GM23338 (cell line): Measurements from ENCODE around the gene ENTPD6. TPM values are rescaled to one million over a fixed set of nuclear protein-coding genes. Genes with fewer than 3 reads are reported as not detected.

Source experiments
- ATAC-seq: fragments of 200-7000 bp; cut with Tn5 transposase; 3 replicates; pipeline ENCODE4 v1.9.1; 2020
- DNase-seq: peaks from one replicate; pipeline ENCODE4 v3.0.0-alpha.2; 2015; ENCODE audit warnings: low spot score
- H2AFZ ChIP-seq: fragments of 200-600 bp; sonication (generic); 2 replicates; pipeline ENCODE4 v1.8.0; 2016; ENCODE audit warnings: antibody characterized with exemption, mild to moderate bottlenecking, moderate library complexity
- H3F3A ChIP-seq: fragments of 200-600 bp; sonication (generic); replicated peaks from 2 replicates; pipeline ENCODE4 v1.8.0; 2017; ENCODE audit warnings: antibody characterized with exemption, mixed run types, low read depth
- H3K27ac ChIP-seq: fragments of 200-600 bp; sonication (generic); 2 replicates; pipeline ENCODE4 v1.6.1; 2016; ENCODE audit warnings: low read depth
- H3K27me3 ChIP-seq: fragments of 200-600 bp; sonication (generic); 2 replicates; pipeline ENCODE4 v1.8.0; 2016; ENCODE audit warnings: mild to moderate bottlenecking, mixed run types, moderate library complexity; ENCODE audit not compliant: insufficient read depth
- H3K36me3 ChIP-seq: fragments of 200-600 bp; sonication (generic); 2 replicates; pipeline ENCODE4 v1.8.0; 2016; ENCODE audit warnings: mild to moderate bottlenecking; ENCODE audit not compliant: insufficient read depth
- H3K4me1 ChIP-seq: fragments of 200-600 bp; sonication (generic); 2 replicates; pipeline ENCODE4 v1.8.0; 2016; ENCODE audit warnings: mild to moderate bottlenecking, moderate library complexity; ENCODE audit not compliant: insufficient read depth
- H3K4me2 ChIP-seq: fragments of 200-600 bp; sonication (generic); 2 replicates; pipeline ENCODE4 v1.7.1; 2017; ENCODE audit warnings: mixed run types
- H3K4me3 ChIP-seq: fragments of 200-600 bp; sonication (generic); 2 replicates; pipeline ENCODE4 v1.6.1; 2016; ENCODE audit warnings: mixed run types
- H3K79me2 ChIP-seq: fragments of 200-600 bp; sonication (generic); replicated peaks from 2 replicates; pipeline ENCODE4 v1.8.0; 2017; ENCODE audit warnings: mild to moderate bottlenecking; ENCODE audit not compliant: insufficient read depth
- H3K9me2 ChIP-seq: fragments of 200-600 bp; sonication (generic); 2 replicates; pipeline ENCODE4 v1.8.0; 2017; ENCODE audit not compliant: insufficient read depth
- H4K20me1 ChIP-seq: fragments of 200-600 bp; sonication (generic); replicated peaks from 2 replicates; pipeline ENCODE4 v1.8.0; 2017; ENCODE audit warnings: mild to moderate bottlenecking; ENCODE audit not compliant: insufficient read depth
- H3K27ac Mint-ChIP-seq: 2 replicates; pipeline ENCODE4 v1.8.0; 2020; ENCODE audit warnings: inconsistent platforms, mild to moderate bottlenecking, moderate library complexity, mixed read lengths
- H3K27me3 Mint-ChIP-seq: 3 replicates; pipeline ENCODE4 v1.8.0; 2022; ENCODE audit warnings: low read depth, mild to moderate bottlenecking, moderate library complexity, mixed read lengths, inconsistent platforms; ENCODE audit not compliant: insufficient read depth, poor library complexity
- H3K36me3 Mint-ChIP-seq: 3 replicates; pipeline ENCODE4 v1.8.0; 2021; ENCODE audit warnings: low read depth, mild to moderate bottlenecking, inconsistent platforms, moderate library complexity, mixed read lengths
- H3K4me1 Mint-ChIP-seq: 3 replicates; pipeline ENCODE4 v1.8.0; 2020; ENCODE audit warnings: mild to moderate bottlenecking, inconsistent platforms, mixed read lengths
- H3K4me3 Mint-ChIP-seq: 3 replicates; pipeline ENCODE4 v1.8.0; 2021; ENCODE audit warnings: moderate library complexity, mild to moderate bottlenecking, inconsistent platforms, mixed read lengths
- H3K9me3 Mint-ChIP-seq: 3 replicates; pipeline ENCODE4 v1.8.0; 2020; ENCODE audit warnings: moderate library complexity, mild to moderate bottlenecking, inconsistent platforms, mixed read lengths
- CREB1 ChIP-seq: fragments of 250-450 bp; sonication (Bioruptor Pico); IDR thresholded peaks from 2 replicates; pipeline ENCODE4 v1.5.0; 2020; ENCODE audit warnings: low read depth, mild to moderate bottlenecking, moderate library complexity
- EZH2 ChIP-seq: fragments of 200-600 bp; sonication (generic); IDR thresholded peaks from one replicate; pipeline ENCODE4 v1.8.0; 2017; ENCODE audit warnings: antibody characterized with exemption, mild to moderate bottlenecking, low read depth; ENCODE audit not compliant: unreplicated experiment
- EZH2phosphoT487 ChIP-seq: fragments of 200-600 bp; sonication (generic); IDR thresholded peaks from one replicate; pipeline ENCODE4 v1.8.1; 2018; ENCODE audit warnings: antibody characterized with exemption; ENCODE audit not compliant: unreplicated experiment
- NANOG ChIP-seq: IDR thresholded peaks from 2 replicates; pipeline ENCODE4 v1.6.1; 2016; ENCODE audit warnings: antibody characterized with exemption, borderline replicate concordance
- STAT1 ChIP-seq: IDR thresholded peaks from one replicate; pipeline ENCODE4 v1.6.1; 2016; ENCODE audit warnings: antibody characterized with exemption; ENCODE audit not compliant: unreplicated experiment
- ZNF331 ChIP-seq: fragments of 250-450 bp; sonication (Bioruptor Pico); IDR thresholded peaks from 2 replicates; pipeline ENCODE4 v1.5.0; 2020; ENCODE audit warnings: low read depth, mild to moderate bottlenecking, moderate library complexity
- polyA plus RNA-seq: library from polyadenylated mRNA; unstranded; fragments of >200 nt; fragmentation: Nextera tagmentation; extraction: Ambion mirVana; gene quantifications from 2 replicates; pipeline ENCODE4 v1.2.1, GENCODE V29; 2016
- total RNA-seq: library from RNA; depleted of rRNA; stranded (reverse); fragments of >200 nt; shearing (Covaris generic); gene quantifications from 2 replicates; pipeline ENCODE4 v1.2.3, GENCODE V29; 2014
- TF ChIP-seq, protein P1 (sequence below): IDR thresholded peaks from one replicate; pipeline ENCODE4 v1.6.1; 2018; ENCODE audit warnings: antibody characterized with exemption; ENCODE audit not compliant: unreplicated experiment
- TF ChIP-seq, protein P2 (sequence below), 2 experiments: fragments of 200-600 bp in 1 of 2; sonication (generic) in 1 of 2; conservative IDR thresholded peaks; 2 replicates each; pipeline versions ENCODE4 v1.5.1 to v1.6.1; 2016 to 2017; ENCODE audit warnings: antibody characterized with exemption in 2 of 2, low read depth in 2 of 2, mild to moderate bottlenecking in 2 of 2, moderate library complexity in 1 of 2
- TF ChIP-seq, protein P3 (sequence below): fragments of 250-450 bp; sonication (Bioruptor Pico); IDR thresholded peaks from 2 replicates; pipeline ENCODE4 v1.5.0; 2020; ENCODE audit warnings: mild to moderate bottlenecking, moderate library complexity

The ENTPD6 gene
- total and polyA plus RNA-seq, 2 experiments from 2014 or later: 19.3 to 45.9 TPM

DNA sequence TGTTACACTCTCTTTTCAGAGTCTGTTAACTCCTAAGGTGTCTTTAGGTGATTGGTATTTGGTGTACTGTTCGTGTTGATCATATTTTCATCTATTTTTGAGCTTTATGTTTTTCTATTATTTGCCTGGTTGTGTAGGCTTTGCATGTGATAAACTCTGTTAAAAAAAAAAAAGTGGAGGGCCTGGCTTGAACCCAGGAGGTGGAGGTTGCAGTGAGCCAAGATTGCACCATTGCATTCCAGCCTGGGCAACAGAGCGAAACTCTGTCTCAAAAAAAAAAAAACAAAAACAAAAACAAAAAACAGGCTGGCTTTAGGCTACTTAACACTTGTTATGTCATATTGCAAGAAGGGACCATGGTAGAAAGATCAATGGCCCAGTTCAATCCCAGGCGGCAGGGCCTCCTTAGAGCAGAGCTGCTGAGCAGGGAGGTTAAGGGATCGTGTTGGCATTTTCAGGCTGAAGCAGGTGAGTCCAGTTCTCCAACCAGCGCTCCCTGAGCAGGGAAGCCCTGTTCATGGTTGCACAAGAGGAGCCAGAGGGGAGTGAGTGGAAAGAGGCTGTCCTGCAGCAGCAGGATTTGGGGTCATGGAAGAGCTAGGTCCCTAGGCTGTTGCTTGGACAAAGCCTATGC, 60.8 kb downstream of the ENTPD6 start (continued):
- TF ChIP-seq NANOG (no peak), EZH2phosphoT487 (no peak), STAT1 (no peak), ZNF331 (CRISPR knock-in tag) (no peak), EZH2 (no peak)
- TF ChIP-seq, protein P1, sequence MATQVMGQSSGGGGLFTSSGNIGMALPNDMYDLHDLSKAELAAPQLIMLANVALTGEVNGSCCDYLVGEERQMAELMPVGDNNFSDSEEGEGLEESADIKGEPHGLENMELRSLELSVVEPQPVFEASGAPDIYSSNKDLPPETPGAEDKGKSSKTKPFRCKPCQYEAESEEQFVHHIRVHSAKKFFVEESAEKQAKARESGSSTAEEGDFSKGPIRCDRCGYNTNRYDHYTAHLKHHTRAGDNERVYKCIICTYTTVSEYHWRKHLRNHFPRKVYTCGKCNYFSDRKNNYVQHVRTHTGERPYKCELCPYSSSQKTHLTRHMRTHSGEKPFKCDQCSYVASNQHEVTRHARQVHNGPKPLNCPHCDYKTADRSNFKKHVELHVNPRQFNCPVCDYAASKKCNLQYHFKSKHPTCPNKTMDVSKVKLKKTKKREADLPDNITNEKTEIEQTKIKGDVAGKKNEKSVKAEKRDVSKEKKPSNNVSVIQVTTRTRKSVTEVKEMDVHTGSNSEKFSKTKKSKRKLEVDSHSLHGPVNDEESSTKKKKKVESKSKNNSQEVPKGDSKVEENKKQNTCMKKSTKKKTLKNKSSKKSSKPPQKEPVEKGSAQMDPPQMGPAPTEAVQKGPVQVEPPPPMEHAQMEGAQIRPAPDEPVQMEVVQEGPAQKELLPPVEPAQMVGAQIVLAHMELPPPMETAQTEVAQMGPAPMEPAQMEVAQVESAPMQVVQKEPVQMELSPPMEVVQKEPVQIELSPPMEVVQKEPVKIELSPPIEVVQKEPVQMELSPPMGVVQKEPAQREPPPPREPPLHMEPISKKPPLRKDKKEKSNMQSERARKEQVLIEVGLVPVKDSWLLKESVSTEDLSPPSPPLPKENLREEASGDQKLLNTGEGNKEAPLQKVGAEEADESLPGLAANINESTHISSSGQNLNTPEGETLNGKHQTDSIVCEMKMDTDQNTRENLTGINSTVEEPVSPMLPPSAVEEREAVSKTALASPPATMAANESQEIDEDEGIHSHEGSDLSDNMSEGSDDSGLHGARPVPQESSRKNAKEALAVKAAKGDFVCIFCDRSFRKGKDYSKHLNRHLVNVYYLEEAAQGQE: no peak
- TF ChIP-seq, protein P2, sequence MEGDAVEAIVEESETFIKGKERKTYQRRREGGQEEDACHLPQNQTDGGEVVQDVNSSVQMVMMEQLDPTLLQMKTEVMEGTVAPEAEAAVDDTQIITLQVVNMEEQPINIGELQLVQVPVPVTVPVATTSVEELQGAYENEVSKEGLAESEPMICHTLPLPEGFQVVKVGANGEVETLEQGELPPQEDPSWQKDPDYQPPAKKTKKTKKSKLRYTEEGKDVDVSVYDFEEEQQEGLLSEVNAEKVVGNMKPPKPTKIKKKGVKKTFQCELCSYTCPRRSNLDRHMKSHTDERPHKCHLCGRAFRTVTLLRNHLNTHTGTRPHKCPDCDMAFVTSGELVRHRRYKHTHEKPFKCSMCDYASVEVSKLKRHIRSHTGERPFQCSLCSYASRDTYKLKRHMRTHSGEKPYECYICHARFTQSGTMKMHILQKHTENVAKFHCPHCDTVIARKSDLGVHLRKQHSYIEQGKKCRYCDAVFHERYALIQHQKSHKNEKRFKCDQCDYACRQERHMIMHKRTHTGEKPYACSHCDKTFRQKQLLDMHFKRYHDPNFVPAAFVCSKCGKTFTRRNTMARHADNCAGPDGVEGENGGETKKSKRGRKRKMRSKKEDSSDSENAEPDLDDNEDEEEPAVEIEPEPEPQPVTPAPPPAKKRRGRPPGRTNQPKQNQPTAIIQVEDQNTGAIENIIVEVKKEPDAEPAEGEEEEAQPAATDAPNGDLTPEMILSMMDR (conservative IDR thresholded peaks at IDR 0.05; ENCODE audit: low read depth in 2 of 2): no peak

DNA sequence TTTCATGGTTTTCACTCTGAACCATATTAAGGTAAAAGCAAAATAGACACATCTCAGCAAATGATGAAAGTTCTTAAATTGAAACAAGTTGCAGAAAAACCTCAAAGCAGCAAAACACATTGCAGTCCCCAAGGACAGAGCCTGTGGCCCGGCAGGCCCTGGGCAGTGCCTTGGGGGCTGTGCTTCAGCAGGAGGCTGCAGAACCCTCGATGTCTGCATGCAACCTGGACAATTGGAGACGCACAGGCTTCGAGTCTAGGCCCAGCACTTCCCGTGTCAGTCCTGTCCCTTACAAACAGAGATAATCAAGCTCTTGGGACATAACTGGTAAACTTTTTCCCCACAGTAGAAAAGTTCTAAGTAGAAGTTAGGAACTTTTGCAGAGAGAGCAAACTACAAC, 61.6 kb downstream of the ENTPD6 start:
- no peak overlapping the region for H3K4me3 ChIP-seq
- H3K79me2 ChIP-seq: peaks cover 50% of the 10 kb centered on the region
- H3K27me3 ChIP-seq: no peaks in the 10 kb centered on the region
- Mint-ChIP-seq H3K27me3 (peaks cover 2% of the 10 kb centered on the region), H3K4me1 (peaks cover 6% of the 10 kb centered on the region; the same call in 2 of the 3 replicates), H3K4me3 (no peak overlapping the region), H3K27ac (no peak overlapping the region), H3K36me3 (peaks cover 37% of the 10 kb centered on the region), H3K9me3 (peaks cover 12% of the 10 kb centered on the region)
- H2AFZ ChIP-seq: no peak overlapping the region
- no peak overlapping the region for H3K4me2 ChIP-seq
- H3K4me1 ChIP-seq: no peaks in the 10 kb centered on the region
- peaks cover 5% of the 10 kb centered on the region; the same call in 1 of the 2 replicates for H3K36me3 ChIP-seq
- no peak overlapping the region for H3K27ac ChIP-seq
- no peaks in the 10 kb centered on the region for H3F3A ChIP-seq
- ATAC-seq (no peak), DNase-seq (no peak)
- no peaks in the 10 kb centered on the region for H3K9me2 ChIP-seq
- H4K20me1 ChIP-seq: peaks cover 16% of the 10 kb centered on the region
- TF ChIP-seq EZH2phosphoT487: no peak
- TF ChIP-seq, protein P1: no peak
- TF ChIP-seq CREB1 (CRISPR knock-in tag): no peak
- TF ChIP-seq, protein P3, sequence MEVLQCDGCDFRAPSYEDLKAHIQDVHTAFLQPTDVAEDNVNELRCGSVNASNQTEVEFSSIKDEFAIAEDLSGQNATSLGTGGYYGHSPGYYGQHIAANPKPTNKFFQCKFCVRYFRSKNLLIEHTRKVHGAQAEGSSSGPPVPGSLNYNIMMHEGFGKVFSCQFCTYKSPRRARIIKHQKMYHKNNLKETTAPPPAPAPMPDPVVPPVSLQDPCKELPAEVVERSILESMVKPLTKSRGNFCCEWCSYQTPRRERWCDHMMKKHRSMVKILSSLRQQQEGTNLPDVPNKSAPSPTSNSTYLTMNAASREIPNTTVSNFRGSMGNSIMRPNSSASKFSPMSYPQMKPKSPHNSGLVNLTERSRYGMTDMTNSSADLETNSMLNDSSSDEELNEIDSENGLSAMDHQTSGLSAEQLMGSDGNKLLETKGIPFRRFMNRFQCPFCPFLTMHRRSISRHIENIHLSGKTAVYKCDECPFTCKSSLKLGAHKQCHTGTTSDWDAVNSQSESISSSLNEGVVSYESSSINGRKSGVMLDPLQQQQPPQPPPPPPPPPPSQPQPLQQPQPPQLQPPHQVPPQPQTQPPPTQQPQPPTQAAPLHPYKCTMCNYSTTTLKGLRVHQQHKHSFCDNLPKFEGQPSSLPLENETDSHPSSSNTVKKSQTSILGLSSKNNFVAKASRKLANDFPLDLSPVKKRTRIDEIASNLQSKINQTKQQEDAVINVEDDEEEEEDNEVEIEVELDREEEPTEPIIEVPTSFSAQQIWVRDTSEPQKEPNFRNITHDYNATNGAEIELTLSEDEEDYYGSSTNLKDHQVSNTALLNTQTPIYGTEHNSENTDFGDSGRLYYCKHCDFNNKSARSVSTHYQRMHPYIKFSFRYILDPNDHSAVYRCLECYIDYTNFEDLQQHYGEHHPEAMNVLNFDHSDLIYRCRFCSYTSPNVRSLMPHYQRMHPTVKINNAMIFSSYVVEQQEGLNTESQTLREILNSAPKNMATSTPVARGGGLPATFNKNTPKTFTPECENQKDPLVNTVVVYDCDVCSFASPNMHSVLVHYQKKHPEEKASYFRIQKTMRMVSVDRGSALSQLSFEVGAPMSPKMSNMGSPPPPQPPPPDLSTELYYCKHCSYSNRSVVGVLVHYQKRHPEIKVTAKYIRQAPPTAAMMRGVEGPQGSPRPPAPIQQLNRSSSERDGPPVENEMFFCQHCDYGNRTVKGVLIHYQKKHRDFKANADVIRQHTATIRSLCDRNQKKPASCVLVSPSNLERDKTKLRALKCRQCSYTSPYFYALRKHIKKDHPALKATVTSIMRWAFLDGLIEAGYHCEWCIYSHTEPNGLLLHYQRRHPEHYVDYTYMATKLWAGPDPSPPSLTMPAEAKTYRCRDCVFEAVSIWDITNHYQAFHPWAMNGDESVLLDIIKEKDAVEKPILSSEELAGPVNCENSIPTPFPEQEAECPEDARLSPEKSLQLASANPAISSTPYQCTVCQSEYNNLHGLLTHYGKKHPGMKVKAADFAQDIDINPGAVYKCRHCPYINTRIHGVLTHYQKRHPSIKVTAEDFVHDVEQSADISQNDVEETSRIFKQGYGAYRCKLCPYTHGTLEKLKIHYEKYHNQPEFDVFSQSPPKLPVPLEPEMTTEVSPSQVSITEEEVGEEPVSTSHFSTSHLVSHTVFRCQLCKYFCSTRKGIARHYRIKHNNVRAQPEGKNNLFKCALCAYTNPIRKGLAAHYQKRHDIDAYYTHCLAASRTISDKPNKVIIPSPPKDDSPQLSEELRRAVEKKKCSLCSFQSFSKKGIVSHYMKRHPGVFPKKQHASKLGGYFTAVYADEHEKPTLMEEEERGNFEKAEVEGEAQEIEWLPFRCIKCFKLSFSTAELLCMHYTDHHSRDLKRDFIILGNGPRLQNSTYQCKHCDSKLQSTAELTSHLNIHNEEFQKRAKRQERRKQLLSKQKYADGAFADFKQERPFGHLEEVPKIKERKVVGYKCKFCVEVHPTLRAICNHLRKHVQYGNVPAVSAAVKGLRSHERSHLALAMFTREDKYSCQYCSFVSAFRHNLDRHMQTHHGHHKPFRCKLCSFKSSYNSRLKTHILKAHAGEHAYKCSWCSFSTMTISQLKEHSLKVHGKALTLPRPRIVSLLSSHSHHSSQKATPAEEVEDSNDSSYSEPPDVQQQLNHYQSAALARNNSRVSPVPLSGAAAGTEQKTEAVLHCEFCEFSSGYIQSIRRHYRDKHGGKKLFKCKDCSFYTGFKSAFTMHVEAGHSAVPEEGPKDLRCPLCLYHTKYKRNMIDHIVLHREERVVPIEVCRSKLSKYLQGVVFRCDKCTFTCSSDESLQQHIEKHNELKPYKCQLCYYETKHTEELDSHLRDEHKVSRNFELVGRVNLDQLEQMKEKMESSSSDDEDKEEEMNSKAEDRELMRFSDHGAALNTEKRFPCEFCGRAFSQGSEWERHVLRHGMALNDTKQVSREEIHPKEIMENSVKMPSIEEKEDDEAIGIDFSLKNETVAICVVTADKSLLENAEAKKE (CRISPR knock-in tag): no peak
- no peak for TF ChIP-seq ZNF331 (CRISPR knock-in tag)
